LNCAP (cell line): ENCODE results near the gene WDR35.

ENCODE experiments used
- TF ChIP-seq, protein P1 (sequence below): fragments of 450-650 bp; IDR thresholded peaks from 2 replicates; pipeline ENCODE4 v1.5.1; 2017; ENCODE audit warnings: mild to moderate bottlenecking

Gene WDR35

DNA sequence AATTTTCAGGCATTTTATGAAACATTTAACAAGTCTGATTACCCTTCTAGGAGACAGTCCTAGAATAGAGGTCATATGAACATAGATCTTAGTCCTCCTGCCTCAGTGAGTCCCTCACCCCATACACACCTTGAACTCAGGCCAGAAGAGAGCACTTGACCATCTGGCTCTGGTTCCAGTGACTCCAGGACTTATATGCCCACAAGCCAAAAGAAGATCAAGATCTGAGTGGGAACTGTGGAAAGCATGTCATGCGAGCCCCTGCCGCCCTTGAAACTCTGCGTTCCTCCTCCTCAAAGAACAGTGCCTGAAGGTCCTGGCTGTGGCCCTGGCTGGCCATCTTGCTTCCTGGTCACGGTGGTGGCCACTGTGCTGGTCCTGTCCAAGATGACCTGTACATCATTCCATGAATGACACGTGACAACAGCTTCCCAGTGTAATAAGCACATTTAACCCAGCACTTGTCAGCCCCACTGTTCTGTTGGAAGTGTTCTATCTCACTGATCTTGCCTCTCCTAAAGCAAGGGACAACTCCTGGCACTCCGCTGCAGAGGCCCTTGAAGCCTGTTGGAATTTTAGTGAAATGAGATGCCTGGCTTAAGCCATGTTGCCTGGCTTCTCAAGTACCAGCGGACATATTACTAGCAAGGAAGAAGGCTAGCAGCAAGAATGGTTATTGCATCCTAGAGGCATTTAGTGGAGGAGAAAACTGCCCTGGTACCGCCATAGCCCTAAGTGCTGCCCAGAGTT is 105.8 kb downstream of the WDR35 start:
- TF ChIP-seq, protein P1, sequence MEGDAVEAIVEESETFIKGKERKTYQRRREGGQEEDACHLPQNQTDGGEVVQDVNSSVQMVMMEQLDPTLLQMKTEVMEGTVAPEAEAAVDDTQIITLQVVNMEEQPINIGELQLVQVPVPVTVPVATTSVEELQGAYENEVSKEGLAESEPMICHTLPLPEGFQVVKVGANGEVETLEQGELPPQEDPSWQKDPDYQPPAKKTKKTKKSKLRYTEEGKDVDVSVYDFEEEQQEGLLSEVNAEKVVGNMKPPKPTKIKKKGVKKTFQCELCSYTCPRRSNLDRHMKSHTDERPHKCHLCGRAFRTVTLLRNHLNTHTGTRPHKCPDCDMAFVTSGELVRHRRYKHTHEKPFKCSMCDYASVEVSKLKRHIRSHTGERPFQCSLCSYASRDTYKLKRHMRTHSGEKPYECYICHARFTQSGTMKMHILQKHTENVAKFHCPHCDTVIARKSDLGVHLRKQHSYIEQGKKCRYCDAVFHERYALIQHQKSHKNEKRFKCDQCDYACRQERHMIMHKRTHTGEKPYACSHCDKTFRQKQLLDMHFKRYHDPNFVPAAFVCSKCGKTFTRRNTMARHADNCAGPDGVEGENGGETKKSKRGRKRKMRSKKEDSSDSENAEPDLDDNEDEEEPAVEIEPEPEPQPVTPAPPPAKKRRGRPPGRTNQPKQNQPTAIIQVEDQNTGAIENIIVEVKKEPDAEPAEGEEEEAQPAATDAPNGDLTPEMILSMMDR: no peak

DNA sequence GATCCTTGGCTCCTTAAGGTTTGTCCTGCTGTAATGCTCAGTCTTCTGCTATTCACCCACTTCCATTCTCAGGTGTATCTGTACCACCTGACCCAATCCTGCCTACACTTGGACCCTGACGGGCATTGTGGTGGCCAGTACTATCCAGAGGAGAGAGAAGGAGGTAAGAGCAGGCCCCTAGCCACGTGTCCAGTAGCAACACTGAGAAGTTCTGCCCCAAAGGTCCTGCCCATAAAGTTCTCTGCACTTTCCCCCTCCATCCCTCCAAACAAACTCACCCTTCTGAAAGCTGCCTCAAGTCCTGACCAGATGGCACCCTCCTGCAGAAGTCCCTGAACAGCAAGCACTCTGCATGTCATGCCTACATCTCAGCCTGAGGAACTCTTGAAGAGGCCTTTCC is 106.4 kb downstream of the WDR35 start:
- TF ChIP-seq, protein P1: no peak

DNA sequence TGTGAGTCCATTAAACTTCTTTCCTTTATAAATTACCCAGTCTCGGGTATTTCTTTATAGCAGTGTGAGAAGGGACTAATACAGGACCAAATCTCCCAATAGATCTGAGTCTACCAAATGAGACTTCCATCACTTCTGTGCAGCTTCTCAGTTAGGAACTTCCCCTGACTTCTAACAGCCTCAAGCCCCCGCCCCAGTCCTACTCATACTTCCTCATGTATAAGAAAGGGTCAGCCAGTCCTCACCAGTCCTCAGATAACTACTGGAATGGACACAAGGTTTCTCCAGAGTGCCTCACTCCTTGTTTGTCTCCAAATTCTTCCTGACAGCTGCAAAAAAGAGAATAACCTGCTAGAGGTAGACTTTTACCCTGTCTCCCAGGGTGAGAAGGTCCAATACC is 107.6 kb downstream of the WDR35 start:
- TF ChIP-seq, protein P1: no peak

DNA sequence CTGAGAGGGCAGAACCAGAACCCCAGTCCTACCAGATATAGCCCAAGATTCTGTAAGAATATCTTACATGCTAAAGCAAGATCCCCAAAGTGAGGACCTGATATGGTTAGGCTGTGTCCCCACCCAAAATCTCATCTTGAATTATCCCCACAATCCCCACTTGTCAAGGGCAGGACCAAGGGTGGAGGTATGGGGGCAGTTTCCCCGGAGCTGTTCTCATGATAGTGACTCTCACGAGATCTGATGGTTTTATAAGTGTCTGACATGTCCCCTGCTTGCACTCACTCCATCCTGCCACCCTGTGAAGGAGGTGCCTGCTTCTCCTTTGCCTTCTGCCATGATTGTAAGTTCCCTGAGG is 108.0 kb downstream of the WDR35 start:
- TF ChIP-seq, protein P1: no peak

DNA sequence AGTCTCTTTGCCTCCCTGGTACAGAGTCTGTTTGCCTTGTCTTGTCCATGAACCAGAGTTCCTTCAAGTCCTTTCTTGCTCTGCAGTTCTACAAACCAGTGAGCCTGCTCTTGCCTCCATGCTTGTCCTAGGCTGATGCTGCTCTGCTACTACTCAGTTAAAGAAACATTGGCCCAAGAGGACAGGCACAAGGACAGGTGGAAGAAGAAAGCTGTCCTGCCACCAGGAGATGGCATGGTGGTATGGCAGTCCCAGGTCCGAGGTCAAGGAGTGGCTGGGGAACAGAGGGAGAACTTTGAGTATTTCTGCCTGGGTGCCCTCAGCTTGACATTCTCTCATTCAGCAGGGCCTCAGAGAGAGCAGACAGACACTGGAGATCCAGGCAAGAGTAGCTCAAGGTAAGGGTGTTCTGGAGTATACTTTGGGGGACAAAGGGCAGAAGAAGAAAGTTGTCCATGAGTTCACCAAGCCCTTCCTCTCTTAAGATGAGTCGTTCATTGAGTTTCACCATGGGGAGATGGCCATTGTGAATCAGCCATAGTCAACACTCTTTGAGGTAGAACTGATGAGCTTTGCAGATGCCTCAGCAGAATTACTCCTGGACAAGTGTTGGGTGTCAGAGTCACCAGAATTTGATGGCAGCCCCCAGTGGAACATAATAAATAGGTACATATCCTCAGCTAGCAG is 108.5 kb downstream of the WDR35 start:
- TF ChIP-seq, protein P1: no peak

DNA sequence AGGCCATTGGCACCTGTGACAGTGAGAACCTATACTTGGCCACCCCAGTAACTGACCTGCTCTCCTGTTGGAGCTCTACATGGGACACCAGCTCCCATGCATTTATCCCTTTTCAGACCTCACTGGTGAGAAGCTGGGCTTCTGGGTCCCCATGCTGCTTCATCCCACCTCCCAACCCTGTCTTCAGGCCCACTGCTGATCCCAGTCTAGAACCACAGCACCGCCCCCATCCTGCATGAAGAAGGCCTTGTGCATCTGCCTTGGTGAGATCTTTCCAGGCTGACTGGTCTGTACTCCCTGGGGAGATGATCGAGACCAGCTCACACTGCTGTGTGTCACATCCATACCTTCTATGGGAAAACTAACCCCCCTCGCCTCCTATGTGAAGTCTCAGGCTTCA is 110.8 kb downstream of the WDR35 start:
- TF ChIP-seq, protein P1: no peak

DNA sequence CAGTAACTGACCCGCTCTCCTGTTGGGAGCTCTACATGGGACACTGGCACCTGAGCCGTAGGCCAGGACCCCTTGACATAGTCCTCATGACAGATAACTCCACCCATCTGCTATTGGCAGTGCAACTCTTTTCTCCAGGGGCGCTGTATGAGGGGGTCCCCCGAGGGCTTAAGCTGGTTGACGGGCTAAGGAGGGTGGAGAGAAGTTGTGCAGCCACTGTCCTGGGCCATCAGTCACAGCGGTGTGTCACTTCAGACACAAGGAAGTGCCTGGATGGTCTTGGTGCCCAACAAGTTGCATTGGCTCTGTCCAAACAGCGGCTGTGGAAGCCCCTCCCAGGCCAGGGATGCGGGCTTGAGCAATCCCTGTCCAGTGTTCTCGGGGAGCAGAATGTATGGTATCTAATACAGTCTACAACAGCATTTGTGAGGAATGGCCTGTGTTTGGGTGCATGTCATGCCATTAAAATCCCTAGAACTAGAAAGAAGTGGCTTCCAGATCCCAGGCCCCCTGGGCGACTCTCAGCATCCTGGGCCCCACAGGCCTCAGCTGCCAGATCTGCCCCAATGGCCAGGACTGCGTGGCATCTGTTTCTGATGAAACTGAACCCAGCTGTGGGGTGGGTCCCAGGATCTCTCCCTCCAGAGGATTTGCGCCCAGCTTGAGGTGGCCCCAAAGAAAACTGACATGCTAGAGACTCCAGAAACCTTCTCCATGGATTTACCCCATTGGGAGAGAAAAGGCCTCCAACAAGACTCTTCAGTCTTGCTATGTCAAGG is 111.4 kb downstream of the WDR35 start:
- TF ChIP-seq, protein P1: no peak
